Mammary epithelial cell (primary cell): ENCODE data around the gene GID8.

ENCODE experiments used
- CTCF ChIP-seq, 2 donors: IDR thresholded peaks in 1 of 2; conservative IDR thresholded peaks in 1 of 2; 2 replicates each; pipeline ENCODE4 v1.5.1; 2011 to 2012; ENCODE audit warnings: inconsistent platforms in 2 of 2, low read length in 2 of 2, mild to moderate bottlenecking in 2 of 2, control low read depth in 1 of 2, low read depth in 1 of 2; ENCODE audit not compliant: insufficient read depth in 1 of 2; ENCODE audit errors: extremely low read depth in 1 of 2
- EZH2 ChIP-seq: IDR thresholded peaks from 2 replicates; pipeline ENCODE4 v1.6.1; 2012; ENCODE audit warnings: low read length, inconsistent platforms, borderline replicate concordance

GRCh38 chr20:62944184-62944583 lies 6.2 kb downstream of the GID8 start:
- TF ChIP-seq CTCF (conservative IDR thresholded peaks at IDR 0.05 in 1 of 2, IDR thresholded peaks at IDR 0.05 in 1 of 2; ENCODE audit: extremely low read depth in 1 of 2, insufficient read depth in 1 of 2, low read depth in 1 of 2, low read length in 2 of 2) (no peak), EZH2 (no peak)
